GM21360 (cell line): ENCODE results near the gene CNGA2.
A peak's percentile ranks its signal among the peaks of the same experiment; 100 is the strongest.

Source experiments
- ATAC-seq: cut with Tn5 transposase; IDR thresholded peaks from one replicate; pipeline ENCODE4 v1.9.1; 2021; ENCODE audit warnings: mild to moderate bottlenecking, moderate library complexity; ENCODE audit not compliant: unreplicated experiment

CNGA2 gene

GRCh38 chrX:151711787-151712186, 22.8 kb upstream of the CNGA2 start:
- ATAC-seq, result no peak

- no peak for ATAC-seq
These were observed 22.3 kb upstream of the CNGA2 start for GRCh38 chrX:151712253-151712652.

GRCh38 chrX:151713849-151714248, 20.7 kb upstream of the CNGA2 start:
- peak; percentile 66 for ATAC-seq

- ATAC-seq, result no peak
These were observed 20.2 kb upstream of the CNGA2 start for GRCh38 chrX:151714362-151714761.

GRCh38 chrX:151715752-151716151, 18.8 kb upstream of the CNGA2 start, which contains the start of gene FATE1:
Gene FATE1, plus strand, starts transcription at chrX:151716035. Its CDS starts 85 bp downstream, at chrX:151716120.
- ATAC-seq, result no peak

- ATAC-seq, result no peak
These were observed 12.2 kb upstream of the CNGA2 start for GRCh38 chrX:151722241-151722846.

- no peak for ATAC-seq
These were observed 11.3 kb upstream of the CNGA2 start for GRCh38 chrX:151723156-151723760.

GRCh38 chrX:151724563-151725337, 9.8 kb upstream of the CNGA2 start:
- ATAC-seq, result no peak

- ATAC-seq, result no peak
These were observed 9.3 kb upstream of the CNGA2 start for GRCh38 chrX:151725338-151725614.

GRCh38 chrX:151726751-151727150, 7.8 kb upstream of the CNGA2 start:
- no peak for ATAC-seq

- ATAC-seq, result no peak
These were observed 7.2 kb upstream of the CNGA2 start for GRCh38 chrX:151727346-151727745.

GRCh38 chrX:151729056-151729725, 5.4 kb upstream of the CNGA2 start:
- no peak for ATAC-seq

- ATAC-seq, result no peak
These were observed 673 bp downstream of the CNGA2 start for GRCh38 chrX:151735219-151735618.

GRCh38 chrX:151736685-151737084, 2.1 kb downstream of the CNGA2 start:
- no peak for ATAC-seq

GRCh38 chrX:151737494-151737893, 2.9 kb downstream of the CNGA2 start:
- ATAC-seq, result no peak

- ATAC-seq, result no peak
These were observed 4.2 kb downstream of the CNGA2 start for GRCh38 chrX:151738751-151739150.

GRCh38 chrX:151741606-151742005, 7.1 kb downstream of the CNGA2 start:
- ATAC-seq, result no peak

GRCh38 chrX:151742311-151742710, 7.8 kb downstream of the CNGA2 start:
- ATAC-seq, result no peak

GRCh38 chrX:151743651-151744470, 9.3 kb downstream of the CNGA2 start:
- no peak for ATAC-seq

- ATAC-seq, result no peak
These were observed 11.1 kb downstream of the CNGA2 start for GRCh38 chrX:151745651-151746050.

- ATAC-seq, result no peak
These were observed 12.0 kb downstream of the CNGA2 start for GRCh38 chrX:151746502-151746901.
